ENCODE results near the gene TSPAN31. TPM values are rescaled to one million over a fixed set of nuclear protein-coding genes. Genes with fewer than 3 reads are reported as not detected.

The TSPAN31 gene
- total and polyA plus RNA-seq, 9 of the 15 experiments (the other 6 are each of a cell fraction or from before 2014, with no cell fraction given), result 11.3 to 26.4 (median 14.3) TPM

DNA sequence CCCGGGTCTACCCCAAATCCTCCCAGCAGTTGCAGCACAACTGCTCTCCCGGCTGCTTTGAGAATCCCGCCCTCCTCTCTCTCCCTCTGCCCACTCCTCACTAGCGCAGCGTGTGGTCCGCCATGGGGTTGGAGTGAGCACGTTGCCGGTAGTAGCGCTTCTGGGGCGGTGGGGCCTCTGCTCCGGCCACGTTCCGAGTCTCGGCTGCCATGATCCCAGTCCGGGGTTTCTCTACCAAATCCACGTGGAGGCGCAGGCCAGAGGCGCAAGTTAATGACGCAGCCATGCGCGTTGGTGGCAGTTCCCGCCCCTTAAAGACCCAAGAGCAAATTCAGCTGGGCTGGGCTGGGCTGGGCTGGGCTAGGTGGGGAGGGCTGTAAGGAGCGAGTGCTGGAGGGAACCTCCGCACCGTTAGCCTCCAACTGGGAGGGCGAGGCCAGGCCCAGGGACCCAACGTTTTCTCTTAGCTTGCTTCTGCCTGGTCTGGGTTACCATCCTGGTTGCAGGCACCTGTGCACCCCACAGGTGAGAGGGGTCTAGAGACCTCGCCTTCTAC, 27.1 kb downstream of the TSPAN31 start, which contains the start of gene METTL1 (continued):
- TF ChIP-seq ZNF23 (CRISPR knock-in tag; IDR thresholded peaks at IDR 0.05) (no peak), KDM2B (CRISPR knock-in tag; IDR thresholded peaks at IDR 0.05) (no peak), GTF2E2 (tag; IDR thresholded peaks at IDR 0.05) (peak; percentile 75; the same call in 1 of the 2 replicates), TFAM (CRISPR knock-in tag; conservative IDR thresholded peaks at IDR 0.05) (no peak), CBX3 (IDR thresholded peaks at IDR 0.05; ENCODE audit: borderline replicate concordance in 1 of 2, low read length in 2 of 2) (peak in 1 of 2 experiments; percentile 40; a peak in 1 of 3 replicates), TCF7 (IDR thresholded peaks at IDR 0.05; ENCODE audit: borderline replicate concordance) (0 out of 2 replicates have a peak, but pooled peaks have one; percentile 42), ZFP36 (IDR thresholded peaks at IDR 0.05; ENCODE audit: low read depth, low read length, partially characterized antibody) (no peak), SRF (CRISPR knock-in tag; IDR thresholded peaks at IDR 0.05) (no peak)

GRCh38 chr12:57772429-57773322, 27.8 kb downstream of the TSPAN31 start, which contains the start of gene EEF1AKMT3:
Gene EEF1AKMT3, plus strand, starts transcription at chr12:57772614. Its CDS starts 111 bp downstream, at chr12:57772725.
- ATAC-seq (peak; percentile 67), DNase-seq (ENCODE audit: extremely low read depth in 1 of 4, low spot score in 3 of 4) (peak; percentile 69 to 80 (median 70)), FAIRE-seq (peak; percentile 11)
- intact Hi-C loops (cut with micrococcal nuclease) (loop anchor here (2.0 kb wide), 1 partner anchor 20 kb away; the partner anchor contains the start of gene CDK4), in situ Hi-C loops (cut with MboI) (no loop called here)
- 1% methylated on average over 65 of the region's 67 CpGs for WGBS (ENCODE audit: insufficient coverage, low coverage, missing lambda C conversion rate)
- peak within 1 kb of the TSS; percentile 91 to 100 for H3K9ac ChIP-seq (ENCODE audit: insufficient read depth in 1 of 2, low read depth in 2 of 2, low read length in 2 of 2)
- H3K4me2 ChIP-seq (ENCODE audit: insufficient read depth, low read length), result peak within 1 kb of the TSS; percentile 99
- peak within 1 kb of the TSS; percentile 98 for H2AFZ ChIP-seq (ENCODE audit: low read depth, low read length)
- POLR2A ChIA-PET, result interaction anchor here (0.6 to 1.6 kb wide), 14 partner anchors 9 to 221 kb away, joined by 3 to 11 read pairs (median 5); partner anchors contain the start of genes CDK4, TSFM and TSPAN31
- H3K36me3 ChIP-seq (ENCODE audit: control insufficient read depth, insufficient read depth, low read length), result peaks cover 44% of the 10 kb centered on the region
- H3K9me1 ChIP-seq (ENCODE audit: control insufficient read depth, insufficient read depth, low read length), result no peaks in the 10 kb centered on the region
- no peaks in the 10 kb centered on the region for H4K20me1 ChIP-seq (replicated peaks; ENCODE audit: control insufficient read depth, insufficient read depth, low read length)
- peak within 1 kb of the TSS; percentile 71 for H3K4me3 ChIP-seq
- CTCF ChIA-PET (ENCODE audit: low intra/inter-chr PET ratio), result no interaction called here
- peak within 1 kb of the TSS; percentile 93 for H3K27ac ChIP-seq (ENCODE audit: extremely low read depth, low read depth, low read length)
- peaks cover 15 to 27% of the 10 kb centered on the region in 2 experiments for H3K4me1 ChIP-seq (replicated peaks in 1 of 2; ENCODE audit: control insufficient read depth in 2 of 2, insufficient read depth in 2 of 2, low read length in 2 of 2)
- peaks cover 27% of the 10 kb centered on the region for H3K79me2 ChIP-seq (ENCODE audit: control insufficient read depth, insufficient read depth, low read length)
- H3K27me3 ChIP-seq (ENCODE audit: control insufficient read depth in 2 of 2, insufficient read depth in 2 of 2, low read length in 2 of 2), result no peaks in the 10 kb centered on the region
- BruUV-seq (replicated peaks), result TSS peak; percentile 55
- no peaks in the 10 kb centered on the region for H3K9me3 ChIP-seq (replicated peaks; ENCODE audit: control insufficient read depth, insufficient read depth, low read depth, low read length)
- TF ChIP-seq BRCA1 (IDR thresholded peaks at IDR 0.05) (no peak), BRCA1 (CRISPR knock-in tag; IDR thresholded peaks at IDR 0.05) (0 out of 2 replicates have a peak, but pooled peaks have one; percentile 46), TEAD4 (IDR thresholded peaks at IDR 0.05; ENCODE audit: low read length) (no peak), TEAD4 (CRISPR knock-in tag; IDR thresholded peaks at IDR 0.05; ENCODE audit: borderline replicate concordance) (no peak), GTF2B (IDR thresholded peaks at IDR 0.05; ENCODE audit: extremely low read depth, insufficient read length) (no peak), SAFB (IDR thresholded peaks at IDR 0.05; ENCODE audit: borderline replicate concordance, low read depth, low read length) (peak; percentile 38; the same call in 1 of the 2 replicates), BDP1 (IDR thresholded peaks at IDR 0.05; ENCODE audit: insufficient read depth, insufficient read length) (no peak), WHSC1 (IDR thresholded peaks at IDR 0.05; ENCODE audit: low read length) (no peak), GTF2E2 (tag; IDR thresholded peaks at IDR 0.05) (0 out of 2 replicates have a peak, but pooled peaks have one; percentile 2), HINFP (tag; conservative IDR thresholded peaks at IDR 0.05; ENCODE audit: low read depth) (0 out of 2 replicates have a peak, but pooled peaks have one; percentile 14), ZBTB1 (CRISPR knock-in tag; IDR thresholded peaks at IDR 0.05; ENCODE audit: borderline replicate concordance, low read depth) (0 out of 2 replicates have a peak, but pooled peaks have one; percentile 67)

Data from K562 (cell line).